Non-pigmented ciliary epithelial cell (primary cell): ENCODE results near the gene TRIM49C.
"Not testable (repeated sequence)": the region's sequence is repeated elsewhere in the genome, so short reads cannot be mapped to it uniquely, and the experiment has no call there.

Source experiments
- DNase-seq: peaks from one replicate; pipeline ENCODE4 v3.0.0-alpha.2; 2010; ENCODE audit warnings: low read depth

Gene TRIM49C

DNA sequence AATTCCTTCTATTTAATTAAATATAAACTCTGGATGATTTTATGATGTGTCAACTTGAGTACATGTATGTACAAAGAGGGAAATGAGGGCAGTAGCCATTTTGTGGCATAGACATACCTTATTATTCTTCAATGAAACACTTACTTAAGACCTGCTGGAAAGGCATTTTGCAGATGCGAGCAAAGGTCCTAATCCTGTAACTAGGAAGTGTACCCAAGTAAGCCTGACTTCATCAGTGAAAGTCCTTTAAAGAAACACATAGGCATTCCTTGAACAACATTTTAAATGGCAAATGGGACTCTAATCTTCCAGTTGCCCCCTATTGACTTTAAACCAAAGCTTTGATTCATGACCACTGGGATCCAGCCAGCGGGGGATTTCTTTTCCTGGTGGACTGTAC, at the start of gene TRIM49C:
TSS of gene TRIM49C (plus strand) at position 301 of the 400 bp plus-strand sequence. CDS start 4,106 bp downstream, outside the sequence.
- not testable (repeated sequence) for DNase-seq

GRCh38 chr11:90024184-90024583, 6.7 kb upstream of the TRIM49C start:
- DNase-seq = not testable (repeated sequence)

- not testable (repeated sequence) for DNase-seq
These were observed 20.8 kb downstream of the TRIM49C start for GRCh38 chr11:90051591-90052209.

- DNase-seq = not testable (repeated sequence)
These were observed 21.4 kb downstream of the TRIM49C start for GRCh38 chr11:90052311-90052710.

DNA sequence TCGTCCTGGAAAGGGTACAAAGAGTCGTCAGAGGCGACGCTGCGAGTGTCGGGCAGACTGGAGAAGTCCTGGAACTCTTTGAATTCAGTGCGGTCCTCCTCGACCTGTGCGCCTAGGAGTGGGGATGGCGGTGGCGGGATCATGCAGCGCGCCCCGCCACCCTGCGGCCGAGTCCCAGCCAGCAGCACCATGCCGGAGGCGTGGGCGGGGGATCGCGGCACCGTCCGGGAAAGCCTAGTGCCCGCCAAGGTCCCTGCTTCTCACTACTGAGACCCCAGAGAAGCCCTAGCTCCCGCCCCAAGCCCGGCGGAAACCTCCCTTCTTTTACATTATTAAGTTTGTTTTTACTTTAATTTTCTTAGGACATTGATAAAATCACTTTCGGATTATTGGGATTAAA, 22.6 kb downstream of the TRIM49C start:
- not testable (repeated sequence) for DNase-seq

DNA sequence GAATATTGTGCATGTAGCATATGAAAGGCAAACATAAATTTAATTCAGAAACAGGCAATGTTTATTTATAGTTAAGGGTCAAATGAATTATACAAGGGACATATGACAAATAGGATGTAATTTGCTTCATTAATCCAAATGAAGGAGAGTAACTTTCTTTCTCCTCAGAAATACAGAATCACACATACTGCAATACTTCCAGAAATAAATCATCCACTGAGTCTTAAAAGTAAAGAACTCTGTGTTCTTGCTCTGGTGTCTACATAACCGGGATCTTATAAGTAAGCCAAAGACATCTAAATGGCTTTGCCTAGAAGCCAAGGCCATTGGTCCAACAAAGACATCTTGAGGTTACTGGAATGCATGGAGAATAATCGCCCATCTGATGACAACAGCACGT, 54.7 kb downstream of the TRIM49C start, which contains the start of gene UBTFL1:
TSS of gene UBTFL1 (plus strand) at position 301 of the 400 bp plus-strand sequence. CDS start at position 301, 0 bp downstream.
- not testable (repeated sequence) for DNase-seq

- DNase-seq = not testable (repeated sequence)
These were observed 57.8 kb downstream of the TRIM49C start for GRCh38 chr11:90088731-90089130.
